GM12878 (cell line): ENCODE data around the gene FGFR4. TPM values are rescaled to one million over a fixed set of nuclear protein-coding genes. Genes with fewer than 3 reads are reported as not detected.

Experiments used
- ATAC-seq: fragments of 200-7000 bp; cut with Tn5 transposase; 3 replicates; pipeline ENCODE4 v1.9.1; 2020; ENCODE audit warnings: mild to moderate bottlenecking, moderate library complexity
- BruUV-seq: library from RNA; stranded (reverse); fragments of 400-500 nt; replicated peaks from 2 replicates; lab custom pipeline; 2021; lab: Mats Ljungman, UMichigan
- CTCF ChIA-PET: fragments of 300-600 bp; sonication (Branson Sonifier 250); formaldehyde crosslinking; extraction: SDS; loops from one replicate; lab custom pipeline; 2021; ENCODE audit warnings: inconsistent platforms; lab: Yijun Ruan, JAX
- POLR2A ChIA-PET: fragments of 350-600 bp; formaldehyde crosslinking; extraction: SDS; loops from one replicate; lab custom pipeline; 2021; ENCODE audit warnings: inconsistent platforms; lab: Charles Lee
- RAD21 ChIA-PET: fragments of 300-600 bp; sonication (Branson Sonifier 250); formaldehyde crosslinking; loops from one replicate; lab custom pipeline; 2023; ENCODE audit warnings: antibody characterized with exemption; ENCODE audit not compliant: unreplicated experiment; lab: Charles Lee
- SMC1A ChIA-PET: fragments of 300-600 bp; sonication (Branson Sonifier 250); formaldehyde crosslinking; loops from one replicate; lab custom pipeline; 2023; ENCODE audit not compliant: unreplicated experiment, uncharacterized antibody; lab: Charles Lee
- DNase-seq: peaks from one replicate; pipeline ENCODE4 v3.0.0-alpha.2; 2011; ENCODE audit warnings: low read depth, low spot score
- FAIRE-seq: peaks from 3 replicates; lab custom pipeline; 2011; peaks lifted over from hg19 to GRCh38; lab: Jason Lieb, UNC
- H2AFZ ChIP-seq: 2 replicates; pipeline ENCODE4 v1.6.0; 2011; ENCODE audit warnings: low read depth, low read length, control low read depth; ENCODE audit not compliant: control insufficient read depth
- H3K27ac ChIP-seq: 2 replicates; pipeline ENCODE4 v1.5.1; 2011; ENCODE audit warnings: control low read depth; ENCODE audit not compliant: control insufficient read depth, insufficient read depth
- H3K27me3 ChIP-seq, 2 experiments: replicated peaks in 1 of 2; 2 replicates each; pipeline versions ENCODE4 v1.6.0 to v1.6.1; 2011; ENCODE audit warnings: low read length in 1 of 2; ENCODE audit not compliant: control insufficient read depth in 2 of 2, insufficient read depth in 2 of 2
- H3K36me3 ChIP-seq, 2 experiments: 2 replicates each; pipeline ENCODE4 v1.5.1; 2011; ENCODE audit warnings: low read length in 1 of 2; ENCODE audit not compliant: control insufficient read depth in 2 of 2, insufficient read depth in 2 of 2
- H3K4me1 ChIP-seq: 2 replicates; pipeline ENCODE4 v1.6.1; 2011; ENCODE audit warnings: mild to moderate bottlenecking, low read length, moderate library complexity, mixed read lengths; ENCODE audit not compliant: control insufficient read depth, insufficient read depth
- H3K4me2 ChIP-seq: 2 replicates; pipeline ENCODE4 v1.6.0; 2011; ENCODE audit warnings: control low read depth; ENCODE audit not compliant: control insufficient read depth, insufficient read depth
- H3K4me3 ChIP-seq: fragments of 200-600 bp; sonication (generic); 2 replicates; pipeline ENCODE4 v1.5.1; 2016
- H3K79me2 ChIP-seq: 2 replicates; pipeline ENCODE4 v1.6.0; 2011; ENCODE audit warnings: low read length; ENCODE audit not compliant: control insufficient read depth, insufficient read depth
- H3K9ac ChIP-seq: 2 replicates; pipeline ENCODE4 v1.8.0; 2011; ENCODE audit warnings: low read length, control low read depth, mixed read lengths; ENCODE audit not compliant: control insufficient read depth, insufficient read depth
- H3K9me3 ChIP-seq: replicated peaks from 3 replicates; pipeline ENCODE4 v1.5.1; 2011; ENCODE audit warnings: mild to moderate bottlenecking, low read length; ENCODE audit not compliant: control insufficient read depth, insufficient read depth
- H4K20me1 ChIP-seq: 2 replicates; pipeline ENCODE4 v1.6.0; 2011; ENCODE audit not compliant: control insufficient read depth, insufficient read depth
- CHD1 ChIP-seq: IDR thresholded peaks from 2 replicates; pipeline ENCODE4 v1.6.1; 2012; ENCODE audit warnings: low read depth, low read length, improper control_type of control experiment
- EP300 ChIP-seq, 2 experiments: fragments of 150-350 bp in 1 of 2; IDR thresholded peaks; 2 replicates each; pipeline ENCODE4 v1.6.1; 2011 to 2012; ENCODE audit warnings: low read depth in 2 of 2, low read length in 2 of 2, borderline replicate concordance in 1 of 2, improper control_type of control experiment in 1 of 2, inconsistent platforms in 1 of 2; ENCODE audit not compliant: control insufficient read depth in 1 of 2
- NFYA ChIP-seq: IDR thresholded peaks from 2 replicates; pipeline ENCODE4 v1.6.1; 2011; ENCODE audit warnings: low read depth, mild to moderate bottlenecking, low read length, improper control_type of control experiment, borderline replicate concordance
- NR2C2 ChIP-seq: IDR thresholded peaks from 2 replicates; pipeline ENCODE4 v1.6.1; 2011; ENCODE audit warnings: borderline replicate concordance, low read depth; ENCODE audit not compliant: control insufficient read depth, insufficient read length
- PAX8 ChIP-seq: fragments of 450-650 bp; IDR thresholded peaks from 2 replicates; pipeline ENCODE4 v1.6.1; 2017; ENCODE audit warnings: mild to moderate bottlenecking, moderate library complexity
- POLR2A ChIP-seq: IDR thresholded peaks from 2 replicates; pipeline ENCODE4 v1.6.1; 2011; ENCODE audit warnings: low read depth, mild to moderate bottlenecking, low read length
- POU2F2 ChIP-seq: IDR thresholded peaks from 3 replicates; pipeline ENCODE4 v1.6.1; 2011; ENCODE audit warnings: low read depth, mild to moderate bottlenecking, low read length, borderline replicate concordance
- STAT1 ChIP-seq: fragments of 450-650 bp; conservative IDR thresholded peaks from 2 replicates; pipeline ENCODE4 v1.6.1; 2014; ENCODE audit warnings: antibody characterized with exemption, mild to moderate bottlenecking
- WGBS: methylation state at CpG from one replicate; pipeline ENCODE4 v1.1.6; 2016; ENCODE audit warnings: low lambda C conversion rate; ENCODE audit not compliant: insufficient replicate concordance, insufficient coverage; ENCODE audit errors: missing lambda C conversion rate; 5-methylcytosine and 5-hydroxymethylcytosine counted together
- in situ Hi-C: fragments of 300-500 bp; cut with MboI; formaldehyde crosslinking; loops from 9 replicates; pipeline ENCODE4 v1.14.3; 2018; ENCODE audit warnings: mixed read lengths
- intact Hi-C: fragments of 100-400 bp; cut with micrococcal nuclease; formaldehyde crosslinking; loops from one replicate; pipeline ENCODE4 v1.14.2; 2022; ENCODE audit not compliant: unreplicated experiment
- polyA plus RNA-seq, 11 experiments: library from polyadenylated mRNA; depleted of rRNA in 4 of 11; unstranded in 6 of 11; stranded (reverse) in 5 of 11; fragments of >200 nt; fragmentation: Nextera tagmentation in 4 of 11; fragmentation: Illumina TruSeq in 1 of 11; extraction: Ambion mirVana in 4 of 11; extraction: Trizol in 1 of 11; gene quantifications; 1 replicate in 1 of 11; 2 replicates in 10 of 11; pipeline versions ENCODE4 v1.2.1 to v1.2.3, GENCODE V29; 2011 to 2016; ENCODE audit warnings: inconsistent platforms in 2 of 11, missing spikeins in 2 of 11, low read depth in 1 of 11
- total RNA-seq, 4 experiments: library from RNA; depleted of rRNA in 3 of 4; stranded (reverse); fragments of >200 nt in 3 of 4; fragmentation: Illumina TruSeq in 1 of 4; extraction: Trizol in 1 of 4; gene quantifications; 2 replicates each; pipeline versions ENCODE4 v1.2.1 to v1.2.3, GENCODE V29; 2013 to 2021
- TF ChIP-seq, protein P1 (sequence below): IDR thresholded peaks from 2 replicates; pipeline ENCODE4 v1.6.1; 2012; ENCODE audit warnings: low read length, inconsistent platforms
- TF ChIP-seq, protein P2 (sequence below): fragments of 450-650 bp; formaldehyde crosslinking; IDR thresholded peaks from 2 replicates; pipeline ENCODE4 v1.5.0; 2022; ENCODE audit warnings: mild to moderate bottlenecking, missing genetic modification characterization
- TF ChIP-seq, protein P3 (sequence below): fragments of 450-650 bp; IDR thresholded peaks from 2 replicates; pipeline ENCODE4 v1.6.1; 2018; ENCODE audit warnings: mild to moderate bottlenecking, low read depth, moderate library complexity; ENCODE audit not compliant: partially characterized antibody

The FGFR4 gene
- total and polyA plus RNA-seq, 10 of the 15 experiments (the other 5 are each of a cell fraction or from before 2014, with no cell fraction given): 0.17 to 0.77 (median 0.28) TPM; not detected in 5

DNA sequence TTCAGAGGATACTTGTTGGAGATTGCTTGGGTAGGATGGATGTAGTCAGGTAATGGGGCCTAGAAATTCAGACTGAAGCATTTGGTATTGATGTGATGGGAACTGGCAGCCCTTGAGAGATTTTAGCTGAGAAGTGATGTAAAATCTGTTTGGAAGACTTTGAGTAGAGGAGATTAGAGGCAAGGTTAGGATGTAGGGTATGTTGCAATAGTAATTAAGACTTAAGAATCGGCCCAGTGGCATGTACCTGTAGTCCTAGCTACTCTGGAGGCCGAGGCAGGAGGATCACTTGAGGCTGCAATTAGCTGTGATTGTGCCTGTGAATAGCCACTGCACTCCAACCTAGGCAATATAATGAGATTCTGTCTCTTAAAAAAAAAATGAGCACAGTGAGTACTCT is 53.6 kb downstream of the FGFR4 start (continued):
- TF ChIP-seq, protein P1, sequence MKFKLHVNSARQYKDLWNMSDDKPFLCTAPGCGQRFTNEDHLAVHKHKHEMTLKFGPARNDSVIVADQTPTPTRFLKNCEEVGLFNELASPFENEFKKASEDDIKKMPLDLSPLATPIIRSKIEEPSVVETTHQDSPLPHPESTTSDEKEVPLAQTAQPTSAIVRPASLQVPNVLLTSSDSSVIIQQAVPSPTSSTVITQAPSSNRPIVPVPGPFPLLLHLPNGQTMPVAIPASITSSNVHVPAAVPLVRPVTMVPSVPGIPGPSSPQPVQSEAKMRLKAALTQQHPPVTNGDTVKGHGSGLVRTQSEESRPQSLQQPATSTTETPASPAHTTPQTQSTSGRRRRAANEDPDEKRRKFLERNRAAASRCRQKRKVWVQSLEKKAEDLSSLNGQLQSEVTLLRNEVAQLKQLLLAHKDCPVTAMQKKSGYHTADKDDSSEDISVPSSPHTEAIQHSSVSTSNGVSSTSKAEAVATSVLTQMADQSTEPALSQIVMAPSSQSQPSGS: no peak
- TF ChIP-seq, protein P2, sequence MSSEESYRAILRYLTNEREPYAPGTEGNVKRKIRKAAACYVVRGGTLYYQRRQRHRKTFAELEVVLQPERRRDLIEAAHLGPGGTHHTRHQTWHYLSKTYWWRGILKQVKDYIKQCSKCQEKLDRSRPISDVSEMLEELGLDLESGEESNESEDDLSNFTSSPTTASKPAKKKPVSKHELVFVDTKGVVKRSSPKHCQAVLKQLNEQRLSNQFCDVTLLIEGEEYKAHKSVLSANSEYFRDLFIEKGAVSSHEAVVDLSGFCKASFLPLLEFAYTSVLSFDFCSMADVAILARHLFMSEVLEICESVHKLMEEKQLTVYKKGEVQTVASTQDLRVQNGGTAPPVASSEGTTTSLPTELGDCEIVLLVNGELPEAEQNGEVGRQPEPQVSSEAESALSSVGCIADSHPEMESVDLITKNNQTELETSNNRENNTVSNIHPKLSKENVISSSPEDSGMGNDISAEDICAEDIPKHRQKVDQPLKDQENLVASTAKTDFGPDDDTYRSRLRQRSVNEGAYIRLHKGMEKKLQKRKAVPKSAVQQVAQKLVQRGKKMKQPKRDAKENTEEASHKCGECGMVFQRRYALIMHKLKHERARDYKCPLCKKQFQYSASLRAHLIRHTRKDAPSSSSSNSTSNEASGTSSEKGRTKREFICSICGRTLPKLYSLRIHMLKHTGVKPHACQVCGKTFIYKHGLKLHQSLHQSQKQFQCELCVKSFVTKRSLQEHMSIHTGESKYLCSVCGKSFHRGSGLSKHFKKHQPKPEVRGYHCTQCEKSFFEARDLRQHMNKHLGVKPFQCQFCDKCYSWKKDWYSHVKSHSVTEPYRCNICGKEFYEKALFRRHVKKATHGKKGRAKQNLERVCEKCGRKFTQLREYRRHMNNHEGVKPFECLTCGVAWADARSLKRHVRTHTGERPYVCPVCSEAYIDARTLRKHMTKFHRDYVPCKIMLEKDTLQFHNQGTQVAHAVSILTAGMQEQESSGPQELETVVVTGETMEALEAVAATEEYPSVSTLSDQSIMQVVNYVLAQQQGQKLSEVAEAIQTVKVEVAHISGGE (CRISPR knock-in tag): no peak
- no peak for TF ChIP-seq CHD1
- TF ChIP-seq NFYA: no peak
- no peak for TF ChIP-seq STAT1

DNA sequence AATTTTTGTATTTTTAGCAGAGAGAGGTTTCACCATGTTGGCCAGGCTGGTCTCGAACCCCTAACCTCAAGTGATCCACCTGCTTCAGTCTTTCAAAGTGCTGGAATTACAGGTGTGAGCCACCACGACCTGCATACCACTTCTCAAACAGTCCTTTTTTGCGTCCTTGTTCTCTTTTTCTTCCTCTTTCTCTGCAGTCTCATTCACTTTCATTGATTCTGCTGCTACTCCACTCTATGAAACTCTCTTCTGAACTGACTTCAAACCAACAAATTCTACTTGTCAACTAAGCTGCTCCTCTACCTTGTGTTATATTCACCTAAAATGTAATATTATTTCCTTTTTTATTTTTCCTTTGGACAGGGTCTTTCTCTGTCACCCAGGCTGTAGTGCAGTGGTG is 54.8 kb downstream of the FGFR4 start:
- DNase-seq (no peak), ATAC-seq (peak; percentile 51), FAIRE-seq (no peak)
- Histone ChIP-seq H3K79me2 (peaks cover 54% of the 10 kb centered on the region), H3K27me3 (no peaks in the 10 kb centered on the region), H3K27ac (no peak overlapping the region), H3K9me3 (no peaks in the 10 kb centered on the region), H3K4me3 (no peak overlapping the region), H3K36me3 (peaks cover 0 to 18% of the 10 kb centered on the region in 2 experiments; a peak in 3 of 4 replicates), H2AFZ (no peak overlapping the region), H3K9ac (no peak overlapping the region), H3K4me1 (peaks cover 11% of the 10 kb centered on the region), H3K4me2 (peak overlapping the region; percentile 38; the same call in 1 of the 2 replicates), H4K20me1 (no peaks in the 10 kb centered on the region)
- ChIA-PET SMC1A (no interaction called here), CTCF (no interaction called here), POLR2A (no interaction called here), RAD21 (no interaction called here)
- 69% methylated on average over 3 of the region's 3 CpGs for WGBS
- in situ Hi-C loops: no loop called here
- intact Hi-C loops: no loop called here
- BruUV-seq: no TSS peak
- TF ChIP-seq NR2C2: no peak
- TF ChIP-seq, protein P3, sequence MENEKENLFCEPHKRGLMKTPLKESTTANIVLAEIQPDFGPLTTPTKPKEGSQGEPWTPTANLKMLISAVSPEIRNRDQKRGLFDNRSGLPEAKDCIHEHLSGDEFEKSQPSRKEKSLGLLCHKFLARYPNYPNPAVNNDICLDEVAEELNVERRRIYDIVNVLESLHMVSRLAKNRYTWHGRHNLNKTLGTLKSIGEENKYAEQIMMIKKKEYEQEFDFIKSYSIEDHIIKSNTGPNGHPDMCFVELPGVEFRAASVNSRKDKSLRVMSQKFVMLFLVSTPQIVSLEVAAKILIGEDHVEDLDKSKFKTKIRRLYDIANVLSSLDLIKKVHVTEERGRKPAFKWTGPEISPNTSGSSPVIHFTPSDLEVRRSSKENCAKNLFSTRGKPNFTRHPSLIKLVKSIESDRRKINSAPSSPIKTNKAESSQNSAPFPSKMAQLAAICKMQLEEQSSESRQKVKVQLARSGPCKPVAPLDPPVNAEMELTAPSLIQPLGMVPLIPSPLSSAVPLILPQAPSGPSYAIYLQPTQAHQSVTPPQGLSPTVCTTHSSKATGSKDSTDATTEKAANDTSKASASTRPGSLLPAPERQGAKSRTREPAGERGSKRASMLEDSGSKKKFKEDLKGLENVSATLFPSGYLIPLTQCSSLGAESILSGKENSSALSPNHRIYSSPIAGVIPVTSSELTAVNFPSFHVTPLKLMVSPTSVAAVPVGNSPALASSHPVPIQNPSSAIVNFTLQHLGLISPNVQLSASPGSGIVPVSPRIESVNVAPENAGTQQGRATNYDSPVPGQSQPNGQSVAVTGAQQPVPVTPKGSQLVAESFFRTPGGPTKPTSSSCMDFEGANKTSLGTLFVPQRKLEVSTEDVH: no peak
- TF ChIP-seq PAX8: no peak
- no peak for TF ChIP-seq POU2F2
- no peak for TF ChIP-seq EP300 (IDR thresholded peaks at IDR 0.05; ENCODE audit: borderline replicate concordance in 1 of 2, control insufficient read depth in 1 of 2, low read depth in 2 of 2, low read length in 2 of 2)
- no peak for TF ChIP-seq POLR2A
- TF ChIP-seq, protein P2 (CRISPR knock-in tag): no peak
